Measurements from ENCODE around the gene GOSR1. TPM values are rescaled to one million over a fixed set of nuclear protein-coding genes. Genes with fewer than 3 reads are reported as not detected.
"Not testable (repeated sequence)": the region's sequence is repeated elsewhere in the genome, so short reads cannot be mapped to it uniquely, and the experiment has no call there.

The GOSR1 gene
- total RNA-seq, 3 donors from 2014 or later, result 61.7 to 63.5 (median 62.7) TPM

DNA sequence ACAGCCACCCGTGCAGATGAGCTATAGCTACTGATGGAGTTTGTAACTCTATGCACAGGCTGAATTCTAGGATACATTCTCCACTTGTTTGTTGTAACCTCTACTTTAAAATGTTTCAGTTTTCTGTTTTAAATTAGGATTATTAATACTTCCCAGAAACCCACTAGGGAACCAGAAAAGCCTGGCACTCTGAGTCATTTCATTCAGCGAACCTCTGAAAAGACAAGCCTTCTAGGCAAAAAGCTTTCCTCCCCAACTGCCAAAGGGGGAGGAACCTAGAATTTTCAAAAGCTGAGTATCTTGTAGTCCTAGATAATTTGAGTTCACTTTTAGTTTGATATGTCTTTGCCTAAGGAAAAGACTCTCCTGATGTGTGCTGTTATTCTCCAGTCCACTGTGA, 43.2 kb downstream of the GOSR1 start:
- Mint-ChIP-seq H3K4me1 (ENCODE audit: low read depth) (peaks cover 3% of the 10 kb centered on the region), H3K27me3 (ENCODE audit: low read depth) (no peaks in the 10 kb centered on the region), H3K36me3 (ENCODE audit: insufficient read depth) (peaks cover 39% of the 10 kb centered on the region), H3K9me3 (no peaks in the 10 kb centered on the region), H3K4me3 (no peak overlapping the region)
- ATAC-seq (no peak), DNase-seq (no peak)

DNA sequence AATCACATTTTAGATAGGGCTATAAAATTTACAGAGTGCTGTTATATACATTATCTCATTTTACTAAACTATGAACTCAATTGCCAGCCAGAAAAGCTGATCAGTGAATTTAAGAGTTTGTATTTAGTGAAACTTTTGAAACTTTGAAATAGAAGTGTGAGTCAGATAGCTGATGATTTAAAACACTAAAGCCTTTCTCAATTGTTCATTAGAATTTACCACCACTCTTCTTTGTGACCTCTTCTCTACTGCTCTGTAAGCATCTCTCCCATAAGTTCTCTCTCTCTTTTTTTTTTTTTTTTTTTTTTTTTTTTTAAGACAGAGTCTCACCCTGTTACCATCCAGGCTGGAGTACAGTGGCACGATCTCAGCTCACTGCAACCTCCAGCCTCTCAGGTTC, 43.7 kb downstream of the GOSR1 start:
- DNase-seq (no peak), ATAC-seq (no peak)
- Mint-ChIP-seq H3K4me1 (ENCODE audit: low read depth) (peaks cover 3% of the 10 kb centered on the region), H3K4me3 (no peak overlapping the region), H3K27me3 (ENCODE audit: low read depth) (no peaks in the 10 kb centered on the region), H3K36me3 (ENCODE audit: insufficient read depth) (peaks cover 36% of the 10 kb centered on the region), H3K9me3 (no peaks in the 10 kb centered on the region)

DNA sequence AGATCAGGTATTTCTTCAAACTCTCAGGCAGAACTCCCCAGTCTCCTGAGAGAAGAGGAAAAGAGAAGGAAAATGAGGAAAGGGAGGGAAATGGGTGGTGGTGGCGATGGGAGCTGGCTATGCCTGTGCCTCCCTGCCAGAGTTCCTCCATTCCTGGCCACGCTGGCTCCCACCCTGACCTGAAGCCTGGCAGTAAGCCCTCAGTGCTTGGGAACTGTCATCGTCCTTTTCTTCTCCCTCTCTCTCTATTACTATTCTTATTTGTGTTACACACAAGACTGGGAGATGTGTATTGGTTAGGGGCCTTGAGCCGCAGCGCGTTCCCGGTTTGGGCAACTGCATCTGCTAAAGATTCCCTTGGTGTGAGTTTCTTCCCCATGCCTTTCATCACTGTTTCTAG, 44.6 kb downstream of the GOSR1 start:
- Mint-ChIP-seq H3K27me3 (ENCODE audit: low read depth) (no peaks in the 10 kb centered on the region), H3K36me3 (ENCODE audit: insufficient read depth) (peaks cover 36% of the 10 kb centered on the region), H3K4me1 (ENCODE audit: low read depth) (peaks cover 3% of the 10 kb centered on the region), H3K9me3 (no peaks in the 10 kb centered on the region), H3K4me3 (no peak overlapping the region)
- no peak for DNase-seq
- ATAC-seq, result no peak

DNA sequence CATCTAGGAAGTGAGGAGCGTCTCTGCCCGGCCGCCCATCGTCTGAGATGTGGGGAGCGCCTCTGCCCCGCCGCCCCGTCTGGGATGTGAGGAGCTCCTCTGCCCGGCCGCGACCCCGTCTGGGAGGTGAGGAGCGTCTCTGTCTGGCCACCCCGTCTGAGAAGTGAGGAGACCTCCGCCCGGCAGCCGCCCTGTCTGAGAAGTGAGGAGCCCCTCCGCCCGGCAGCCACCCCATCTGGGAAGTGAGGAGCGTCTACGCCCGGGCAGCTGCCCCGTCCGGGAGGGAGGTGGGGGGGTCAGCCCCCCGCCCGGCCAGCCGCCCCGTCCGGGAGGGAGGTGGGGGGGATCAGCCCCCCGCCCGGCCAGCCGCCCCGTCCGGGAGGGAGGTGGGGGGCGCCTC, 46.0 kb downstream of the GOSR1 start:
- peaks cover 33% of the 10 kb centered on the region for H3K36me3 Mint-ChIP-seq (ENCODE audit: insufficient read depth)
- H3K4me3 Mint-ChIP-seq, DNase-seq: not testable (repeated sequence)

DNA sequence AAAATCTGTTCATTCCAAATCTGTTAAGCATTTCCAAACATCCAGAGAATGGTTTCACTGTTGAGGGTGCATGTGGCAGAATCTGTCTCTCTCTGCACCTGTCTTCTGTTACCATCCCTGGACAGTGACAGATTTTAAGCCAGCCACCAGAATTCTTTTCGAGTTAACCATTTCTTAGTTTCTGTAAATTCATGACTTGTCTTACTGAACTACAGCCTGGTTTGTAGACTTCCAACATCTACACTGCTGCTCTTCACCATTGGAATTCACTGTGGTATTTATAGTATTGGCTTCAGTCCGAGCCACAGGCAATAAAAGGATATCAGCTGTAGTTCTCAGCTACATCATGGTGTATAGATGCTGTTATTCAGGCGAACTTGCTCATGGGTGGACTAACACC, 47.6 kb downstream of the GOSR1 start:
- DNase-seq, result no peak
- ATAC-seq, result no peak
- peaks cover 29% of the 10 kb centered on the region for H3K36me3 Mint-ChIP-seq (ENCODE audit: insufficient read depth)
- no peak overlapping the region for H3K4me3 Mint-ChIP-seq
- no peaks in the 10 kb centered on the region for H3K27me3 Mint-ChIP-seq (ENCODE audit: low read depth)
- peaks cover 2% of the 10 kb centered on the region for H3K4me1 Mint-ChIP-seq (ENCODE audit: low read depth)
- H3K9me3 Mint-ChIP-seq, result no peaks in the 10 kb centered on the region

More for the DNA sequence above, 46.0 kb downstream of the GOSR1 start:
- not testable (repeated sequence) for ATAC-seq; H3K9me3 Mint-ChIP-seq; H3K27me3 Mint-ChIP-seq (ENCODE audit: low read depth); H3K4me1 Mint-ChIP-seq (ENCODE audit: low read depth)

DNA sequence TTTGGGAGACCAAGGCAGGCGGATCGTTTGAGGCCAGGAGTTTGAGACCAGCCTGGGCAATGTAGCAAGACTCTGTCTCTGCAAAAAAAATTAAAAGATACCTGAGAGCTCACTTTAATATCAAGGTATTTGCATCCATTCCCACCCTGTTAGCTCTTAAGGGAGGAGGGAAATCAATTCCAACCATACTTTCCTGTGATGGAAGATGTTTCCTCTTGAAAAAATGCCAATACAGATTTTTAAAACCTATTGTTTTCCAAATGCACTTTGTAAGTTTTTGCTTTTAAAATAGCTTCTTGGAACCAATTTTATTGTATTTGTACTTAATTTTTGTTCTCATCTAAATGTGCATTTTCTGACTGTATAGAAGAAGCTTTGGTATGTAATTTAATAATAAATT, 49.2 kb downstream of the GOSR1 start:
- H3K4me1 Mint-ChIP-seq (ENCODE audit: low read depth), result peaks cover 2% of the 10 kb centered on the region
- no peak for ATAC-seq
- peaks cover 25% of the 10 kb centered on the region for H3K36me3 Mint-ChIP-seq (ENCODE audit: insufficient read depth)
- DNase-seq, result no peak
- no peak overlapping the region for H3K4me3 Mint-ChIP-seq
- H3K27me3 Mint-ChIP-seq (ENCODE audit: low read depth), result no peaks in the 10 kb centered on the region
- H3K9me3 Mint-ChIP-seq, result no peaks in the 10 kb centered on the region

DNA sequence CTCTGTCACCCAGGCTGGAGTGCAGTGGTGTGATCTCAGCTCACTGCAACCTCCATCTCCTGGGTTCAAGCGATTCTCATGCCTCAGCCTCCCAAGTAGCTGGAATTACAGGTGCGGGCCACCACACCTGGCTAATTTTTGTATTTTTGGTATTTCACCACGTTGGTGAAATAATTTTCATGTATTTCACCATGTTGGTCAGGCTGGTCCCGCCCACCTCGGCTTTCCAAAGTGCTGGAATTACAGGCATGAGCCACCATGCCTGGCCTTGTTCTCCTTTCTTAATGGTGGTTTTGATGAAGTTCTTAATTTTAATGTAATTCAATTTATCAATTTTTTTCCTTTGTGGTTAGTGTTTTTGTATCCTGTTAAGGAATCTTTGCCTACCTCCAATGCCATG, 51.5 kb downstream of the GOSR1 start:
- not testable (repeated sequence) for DNase-seq; ATAC-seq; H3K9me3 Mint-ChIP-seq; H3K4me1 Mint-ChIP-seq (ENCODE audit: low read depth); H3K36me3 Mint-ChIP-seq (ENCODE audit: insufficient read depth); H3K27me3 Mint-ChIP-seq (ENCODE audit: low read depth); H3K4me3 Mint-ChIP-seq

DNA sequence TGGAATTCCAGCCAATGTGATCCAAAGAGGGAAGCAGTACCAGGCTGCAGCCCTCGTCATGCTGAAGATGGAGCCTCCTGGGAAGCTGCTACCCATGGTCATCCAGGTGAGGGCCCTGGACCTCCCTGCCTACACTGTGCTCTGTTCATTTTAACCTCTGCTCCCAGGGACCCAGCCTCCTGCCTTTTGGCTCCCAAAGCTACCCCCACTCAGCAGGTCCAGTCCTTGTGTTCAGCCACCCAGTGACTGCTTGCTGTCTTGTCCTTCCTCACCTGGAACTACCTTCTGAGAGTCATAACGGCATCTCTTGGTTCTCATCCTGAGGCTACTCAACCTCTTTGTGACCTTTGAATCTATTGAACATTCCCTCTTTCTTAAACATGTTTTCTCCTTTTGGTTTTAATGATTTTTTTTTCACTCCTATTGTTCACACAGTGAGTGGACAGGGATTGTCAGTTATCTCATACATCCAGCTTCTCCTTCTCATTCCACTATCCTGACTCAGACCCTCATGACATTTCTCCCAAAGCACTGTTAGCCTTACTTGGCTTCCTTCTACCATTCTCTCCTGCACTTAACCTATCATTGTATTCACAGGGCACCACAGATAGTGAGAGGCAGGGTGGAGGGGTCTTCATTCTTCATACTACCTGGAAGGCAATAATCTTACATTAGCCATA, 53.3 kb downstream of the GOSR1 start:
- H3K9me3 Mint-ChIP-seq, result no peaks in the 10 kb centered on the region
- H3K36me3 Mint-ChIP-seq (ENCODE audit: insufficient read depth), result peaks cover 2% of the 10 kb centered on the region
- ATAC-seq (no peak), DNase-seq (no peak)
- no peaks in the 10 kb centered on the region for H3K4me1 Mint-ChIP-seq (ENCODE audit: low read depth)
- H3K4me3 Mint-ChIP-seq, result no peak overlapping the region
- no peaks in the 10 kb centered on the region for H3K27me3 Mint-ChIP-seq (ENCODE audit: low read depth)

DNA sequence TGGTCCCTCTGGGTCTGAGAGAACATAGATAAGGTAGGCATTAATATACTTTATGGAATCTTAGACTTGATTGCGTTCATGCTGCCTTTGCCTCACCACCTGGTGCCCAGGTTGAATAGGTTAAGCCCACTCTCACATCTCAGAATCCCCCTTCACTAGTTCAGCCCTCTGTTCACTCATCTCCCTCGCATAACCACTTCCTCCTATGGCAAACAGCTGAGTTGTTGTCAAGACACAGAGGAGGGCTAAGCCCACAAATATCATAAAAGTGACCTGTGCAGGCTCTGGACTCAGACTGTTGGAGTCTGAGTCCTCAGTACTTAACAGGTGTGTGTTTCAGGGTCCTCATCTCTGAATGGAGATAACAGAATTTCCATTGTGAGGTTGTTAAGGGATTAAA, 55.7 kb downstream of the GOSR1 start:
- Mint-ChIP-seq H3K36me3 (ENCODE audit: insufficient read depth) (peaks cover 2% of the 10 kb centered on the region), H3K9me3 (no peaks in the 10 kb centered on the region), H3K4me1 (ENCODE audit: low read depth) (no peaks in the 10 kb centered on the region), H3K27me3 (ENCODE audit: low read depth) (no peaks in the 10 kb centered on the region), H3K4me3 (no peak overlapping the region)
- DNase-seq (no peak), ATAC-seq (no peak)

DNA sequence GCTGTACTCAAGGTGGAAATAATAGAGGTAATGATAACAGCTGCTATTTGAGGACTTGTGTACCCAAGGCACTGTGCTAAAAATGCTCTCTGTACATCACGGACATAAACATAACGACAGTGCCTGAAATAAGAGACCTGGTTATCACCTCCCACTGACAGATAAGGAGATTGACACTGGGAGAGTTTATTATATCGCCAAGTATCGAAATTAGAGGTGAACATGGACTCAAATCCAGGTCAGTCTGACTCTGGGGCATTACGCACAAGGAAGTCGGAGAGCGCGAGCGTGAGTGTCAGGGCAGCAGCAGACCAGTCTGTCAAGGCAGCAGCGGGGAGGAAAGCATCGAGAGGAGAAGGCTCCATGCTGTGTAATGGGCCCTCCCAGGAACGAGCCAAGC, 57.1 kb downstream of the GOSR1 start:
- Mint-ChIP-seq H3K9me3 (no peaks in the 10 kb centered on the region), H3K27me3 (ENCODE audit: low read depth) (no peaks in the 10 kb centered on the region), H3K36me3 (ENCODE audit: insufficient read depth) (peaks cover 2% of the 10 kb centered on the region), H3K4me1 (ENCODE audit: low read depth) (no peaks in the 10 kb centered on the region), H3K4me3 (no peak overlapping the region)
- ATAC-seq (no peak), DNase-seq (no peak)

DNA sequence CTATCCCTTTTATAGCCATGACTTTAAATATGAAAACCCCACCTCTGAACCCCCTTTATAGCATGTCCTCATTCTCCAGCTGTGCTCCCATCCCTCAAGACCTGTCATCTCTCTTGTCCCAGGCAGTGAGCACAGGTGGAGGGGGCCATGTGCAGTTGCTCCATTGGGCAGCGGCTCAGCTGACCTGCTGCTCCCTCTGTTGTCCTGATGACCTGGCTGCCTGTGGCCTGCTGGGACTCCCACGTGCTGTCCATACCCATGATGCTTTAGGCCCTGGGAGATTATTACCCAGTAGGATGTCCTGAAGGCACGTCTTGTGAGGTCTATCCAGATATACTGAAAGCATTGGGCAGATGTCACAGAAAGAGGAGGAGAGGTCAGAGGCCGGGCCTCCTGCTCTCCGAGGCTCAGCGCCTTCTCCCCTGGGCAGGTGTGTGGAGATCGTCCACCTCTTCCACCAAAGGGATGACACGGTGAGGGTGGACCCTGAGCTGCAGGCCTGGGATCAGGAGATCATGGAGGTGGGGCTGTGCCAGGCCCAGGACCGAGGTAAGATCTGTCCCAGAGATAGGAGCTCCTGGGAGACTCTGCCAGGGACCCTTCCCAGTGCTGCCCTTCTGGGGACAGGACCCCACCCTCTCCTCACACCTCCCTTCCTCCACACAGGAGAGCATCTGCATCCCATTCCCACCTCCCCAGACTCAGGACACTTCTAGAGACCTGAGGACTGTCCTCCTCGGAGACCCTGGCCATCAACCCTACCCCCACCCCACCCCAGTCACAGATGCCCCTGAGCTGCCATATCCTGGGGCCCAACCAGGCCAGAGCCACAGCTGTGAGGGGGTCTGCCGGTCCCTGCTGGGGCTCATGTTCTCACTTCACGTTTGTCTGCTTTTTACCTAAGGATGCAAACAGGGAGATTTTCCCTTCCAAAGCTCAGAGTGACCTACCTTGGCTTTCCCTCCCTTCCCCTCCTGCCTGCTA, 58.0 kb downstream of the GOSR1 start:
- H3K27me3 Mint-ChIP-seq (ENCODE audit: low read depth), result no peaks in the 10 kb centered on the region
- ATAC-seq (no peak), DNase-seq (no peak)
- peaks cover 2% of the 10 kb centered on the region for H3K36me3 Mint-ChIP-seq (ENCODE audit: insufficient read depth)
- no peak overlapping the region for H3K4me3 Mint-ChIP-seq
- H3K4me1 Mint-ChIP-seq (ENCODE audit: low read depth), result no peaks in the 10 kb centered on the region
- H3K9me3 Mint-ChIP-seq, result no peaks in the 10 kb centered on the region

DNA sequence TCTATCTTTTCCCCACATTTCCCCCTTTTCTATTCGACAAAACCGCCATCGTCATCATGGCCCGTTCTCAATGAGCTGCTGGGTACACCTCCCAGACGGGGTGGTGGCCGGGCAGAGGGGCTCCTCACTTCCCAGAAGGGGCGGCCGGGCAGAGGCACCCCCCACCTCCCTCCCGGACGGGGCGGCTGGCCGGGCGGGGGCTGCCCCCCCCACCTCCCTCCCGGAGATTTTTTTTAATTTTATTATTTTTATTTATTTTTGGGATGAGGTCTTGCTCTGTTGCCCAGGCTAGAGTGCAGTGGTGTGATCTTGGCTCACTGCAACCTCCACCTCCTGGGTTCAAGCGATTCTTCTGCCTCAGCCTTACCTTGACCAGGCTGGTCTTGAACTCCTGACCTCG, 59.6 kb downstream of the GOSR1 start:
- DNase-seq; H3K4me1 Mint-ChIP-seq (ENCODE audit: low read depth); H3K9me3 Mint-ChIP-seq; H3K4me3 Mint-ChIP-seq; H3K36me3 Mint-ChIP-seq (ENCODE audit: insufficient read depth); ATAC-seq; H3K27me3 Mint-ChIP-seq (ENCODE audit: low read depth): not testable (repeated sequence)

DNA sequence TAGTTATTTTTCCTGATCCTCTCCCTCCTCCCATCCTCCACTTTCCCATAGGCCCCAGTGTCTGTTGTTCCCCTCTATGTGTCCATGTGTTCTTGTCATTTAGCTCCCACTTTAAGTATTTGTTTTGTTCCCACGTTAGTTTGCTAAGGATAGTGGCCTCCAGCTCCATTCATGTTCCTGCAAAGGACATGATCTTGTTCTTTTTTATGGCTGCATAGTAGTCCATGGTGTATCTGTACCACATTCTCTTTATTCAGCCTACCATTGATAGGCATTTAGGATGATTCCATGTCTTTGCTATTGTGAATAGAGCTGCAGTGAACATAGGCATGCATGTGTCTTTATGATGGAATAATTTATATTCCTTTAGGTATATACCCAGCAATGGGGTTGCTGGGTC, 60.5 kb downstream of the GOSR1 start:
- H3K4me3 Mint-ChIP-seq; H3K4me1 Mint-ChIP-seq (ENCODE audit: low read depth); DNase-seq; H3K27me3 Mint-ChIP-seq (ENCODE audit: low read depth); H3K36me3 Mint-ChIP-seq (ENCODE audit: insufficient read depth); ATAC-seq; H3K9me3 Mint-ChIP-seq: not testable (repeated sequence)

DNA sequence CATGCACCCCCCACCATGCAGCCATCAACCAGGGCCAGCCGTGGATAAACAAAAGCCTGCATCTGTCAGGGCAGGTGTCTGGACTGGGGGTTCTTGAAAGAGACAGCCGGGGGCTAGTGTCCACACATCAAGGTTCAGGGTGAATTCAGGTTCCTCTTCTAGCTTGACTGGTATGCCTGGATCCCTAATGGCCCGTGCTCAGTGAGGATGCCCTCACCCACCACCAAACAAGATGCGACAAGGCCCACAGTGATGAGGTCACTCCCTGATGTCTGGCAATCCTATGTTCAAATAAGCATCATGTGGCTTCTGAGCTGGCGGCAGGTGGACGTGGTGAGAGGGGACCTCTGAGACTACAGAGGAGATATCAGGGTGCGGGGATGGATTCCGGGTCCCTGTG, 64.6 kb downstream of the GOSR1 start:
- Mint-ChIP-seq H3K4me3 (no peak overlapping the region), H3K4me1 (ENCODE audit: low read depth) (no peaks in the 10 kb centered on the region), H3K27me3 (ENCODE audit: low read depth) (no peaks in the 10 kb centered on the region), H3K36me3 (ENCODE audit: insufficient read depth) (no peaks in the 10 kb centered on the region), H3K9me3 (no peaks in the 10 kb centered on the region)
- ATAC-seq (no peak), DNase-seq (no peak)

DNA sequence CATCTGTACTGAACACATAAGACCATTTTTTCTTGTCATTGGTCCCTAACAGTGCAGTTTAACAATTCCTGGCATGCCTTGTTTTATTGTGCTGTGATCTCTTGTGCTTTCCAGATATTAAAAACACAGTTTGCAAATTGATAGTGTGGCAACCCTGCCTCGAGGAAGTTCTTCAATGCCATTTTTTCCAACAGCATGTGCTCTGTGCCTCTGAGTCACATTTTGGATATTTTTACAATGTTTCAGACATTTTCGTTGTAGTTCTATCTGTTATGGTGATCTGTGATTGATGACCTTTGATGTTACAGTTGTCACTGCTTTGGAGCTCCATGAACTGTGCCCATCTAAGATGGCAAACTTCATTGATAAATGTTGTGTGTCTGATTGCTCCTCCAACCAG, 66.2 kb downstream of the GOSR1 start:
- DNase-seq (no peak), ATAC-seq (no peak)
- H3K27me3 Mint-ChIP-seq (ENCODE audit: low read depth), result no peaks in the 10 kb centered on the region
- H3K9me3 Mint-ChIP-seq, result no peaks in the 10 kb centered on the region
- no peak overlapping the region for H3K4me3 Mint-ChIP-seq
- peaks cover under 1% of the 10 kb centered on the region for H3K36me3 Mint-ChIP-seq (ENCODE audit: insufficient read depth)
- H3K4me1 Mint-ChIP-seq (ENCODE audit: low read depth), result no peaks in the 10 kb centered on the region

Measured in activated T-cell treated with anti-CD3 and anti-CD28 coated beads, Interleukin-2, amount 50 U/mL, for 4 hours (primary cell).